GM13976 (cell line): Measurements from ENCODE around the gene PDZRN3.

ENCODE experiments used
- DNase-seq: peaks from one replicate; pipeline ENCODE4 v3.0.0; 2012; ENCODE audit warnings: low spot score
- in situ Hi-C: fragments of 300-500 bp; cut with MboI; formaldehyde crosslinking; loops from one replicate; pipeline ENCODE4 v1.12.0; 2022; ENCODE audit warnings: low sequenced_read_pairs, mixed read lengths, inconsistent platforms; ENCODE audit not compliant: unreplicated experiment
- TF ChIP-seq, protein P1 (sequence below): IDR thresholded peaks from 2 replicates; pipeline ENCODE4 v1.5.1; 2012; ENCODE audit warnings: borderline replicate concordance, mild to moderate bottlenecking; ENCODE audit not compliant: insufficient read depth; ENCODE audit errors: extremely low read depth, missing control alignments, control extremely low read depth

PDZRN3 gene

GRCh38 chr3:73449774-73450173, 175.0 kb downstream of the PDZRN3 start:
- TF ChIP-seq, protein P1, sequence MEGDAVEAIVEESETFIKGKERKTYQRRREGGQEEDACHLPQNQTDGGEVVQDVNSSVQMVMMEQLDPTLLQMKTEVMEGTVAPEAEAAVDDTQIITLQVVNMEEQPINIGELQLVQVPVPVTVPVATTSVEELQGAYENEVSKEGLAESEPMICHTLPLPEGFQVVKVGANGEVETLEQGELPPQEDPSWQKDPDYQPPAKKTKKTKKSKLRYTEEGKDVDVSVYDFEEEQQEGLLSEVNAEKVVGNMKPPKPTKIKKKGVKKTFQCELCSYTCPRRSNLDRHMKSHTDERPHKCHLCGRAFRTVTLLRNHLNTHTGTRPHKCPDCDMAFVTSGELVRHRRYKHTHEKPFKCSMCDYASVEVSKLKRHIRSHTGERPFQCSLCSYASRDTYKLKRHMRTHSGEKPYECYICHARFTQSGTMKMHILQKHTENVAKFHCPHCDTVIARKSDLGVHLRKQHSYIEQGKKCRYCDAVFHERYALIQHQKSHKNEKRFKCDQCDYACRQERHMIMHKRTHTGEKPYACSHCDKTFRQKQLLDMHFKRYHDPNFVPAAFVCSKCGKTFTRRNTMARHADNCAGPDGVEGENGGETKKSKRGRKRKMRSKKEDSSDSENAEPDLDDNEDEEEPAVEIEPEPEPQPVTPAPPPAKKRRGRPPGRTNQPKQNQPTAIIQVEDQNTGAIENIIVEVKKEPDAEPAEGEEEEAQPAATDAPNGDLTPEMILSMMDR = no peak
- in situ Hi-C loops = no loop called here
- DNase-seq = no peak

DNA sequence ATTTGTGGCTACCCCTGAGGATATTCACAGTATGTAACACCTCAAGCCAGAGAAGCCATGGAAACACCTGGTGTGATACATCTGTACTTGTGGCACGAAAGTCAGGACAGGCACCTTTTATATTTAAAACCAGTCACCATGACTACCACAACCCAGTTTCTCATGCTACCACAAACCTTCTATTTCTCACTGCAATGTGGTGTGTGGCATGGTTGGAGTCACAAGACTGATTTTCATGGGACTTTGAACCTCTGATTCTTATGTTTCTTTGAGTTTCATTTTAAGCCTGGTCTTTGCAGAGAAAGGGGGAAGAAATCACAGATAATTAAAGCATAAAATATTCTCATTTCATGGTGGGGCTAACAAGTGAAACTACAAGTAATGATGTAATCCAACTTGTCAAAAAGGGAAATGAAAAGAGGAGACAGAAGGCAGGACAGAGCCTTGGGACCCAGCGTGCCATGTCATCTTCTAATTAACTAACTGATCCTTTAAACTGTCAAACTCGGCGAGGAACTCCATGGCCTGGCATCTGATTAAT, 175.9 kb downstream of the PDZRN3 start:
- in situ Hi-C loops = no loop called here
- peak; percentile 50 for DNase-seq
- TF ChIP-seq, protein P1 = no peak

DNA sequence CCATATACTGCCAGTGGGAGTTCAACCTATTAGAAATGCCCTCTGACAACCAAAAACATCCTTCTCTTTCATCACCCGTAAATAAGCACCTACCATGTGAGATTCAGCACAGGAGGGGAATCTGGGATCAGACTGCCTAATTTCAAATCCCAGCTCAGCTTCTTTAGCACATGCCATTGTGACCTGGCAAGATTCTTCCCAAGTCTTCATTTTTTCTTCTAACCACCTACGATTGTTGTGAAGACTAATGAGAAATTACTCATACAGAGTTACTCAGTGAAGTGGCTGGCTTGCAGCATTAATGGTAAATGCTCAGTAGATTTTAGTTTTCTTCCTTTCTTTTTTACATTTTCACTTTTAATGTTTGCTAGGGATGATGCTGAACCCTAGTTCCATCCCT, 176.7 kb downstream of the PDZRN3 start:
- DNase-seq = no peak
- TF ChIP-seq, protein P1 = no peak
- in situ Hi-C loops = no loop called here

DNA sequence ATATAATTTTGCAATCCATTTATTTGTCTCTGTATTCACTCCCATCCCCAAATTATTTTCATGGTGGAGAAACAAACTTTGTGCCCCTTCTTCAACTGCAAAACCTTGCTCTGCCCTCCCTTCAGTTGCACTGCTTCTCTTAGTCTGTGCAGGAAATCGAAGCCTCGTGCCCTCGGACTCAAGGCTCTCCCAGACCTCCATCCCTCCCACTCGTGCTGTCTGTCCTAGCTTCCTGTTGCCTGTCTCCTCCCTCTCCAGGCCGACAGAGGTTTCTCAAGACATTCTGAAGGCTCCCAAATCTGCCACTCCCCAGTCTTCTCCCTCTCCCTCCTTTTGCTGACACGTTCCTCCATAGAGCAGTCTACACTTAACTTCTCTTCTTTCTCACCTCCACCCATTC, 177.6 kb downstream of the PDZRN3 start:
- DNase-seq = no peak
- in situ Hi-C loops = no loop called here
- TF ChIP-seq, protein P1 = no peak

GRCh38 chr3:73446467-73447110, 178.2 kb downstream of the PDZRN3 start:
- in situ Hi-C loops = no loop called here
- TF ChIP-seq, protein P1 = no peak
- DNase-seq = no peak

DNA sequence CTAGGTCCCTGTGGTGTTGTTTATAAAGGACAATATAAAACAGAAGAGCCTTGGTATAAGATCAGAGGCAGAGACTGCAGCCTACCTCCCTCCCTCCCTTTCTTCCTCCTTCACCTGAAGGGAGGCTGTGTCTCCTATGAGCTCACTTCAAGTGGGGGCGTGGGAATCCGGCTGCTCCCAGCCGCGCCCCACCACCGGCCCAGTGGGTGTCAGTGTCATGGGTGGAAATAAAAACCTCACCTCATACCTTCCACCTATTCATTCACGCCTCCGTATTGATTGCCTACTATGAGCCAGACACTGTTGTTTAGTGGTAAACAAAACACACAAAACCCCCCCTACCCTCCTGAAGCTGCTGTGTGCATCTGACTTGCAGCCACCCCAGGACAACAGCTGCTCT, 181.9 kb downstream of the PDZRN3 start:
- TF ChIP-seq, protein P1 = no peak
- no peak for DNase-seq
- in situ Hi-C loops = no loop called here
